H1 (cell line): ENCODE data around the gene NLK. TPM values are rescaled to one million over a fixed set of nuclear protein-coding genes. Genes with fewer than 3 reads are reported as not detected.

Experiments
- CTCF ChIA-PET: fragments of 300-600 bp; sonication (Branson Sonifier 250); formaldehyde crosslinking; loops from one replicate; lab custom pipeline; 2021; ENCODE audit not compliant: partially characterized antibody; lab: Charles Lee
- POLR2A ChIA-PET: fragments of 300-600 bp; sonication (Branson Sonifier 250); formaldehyde crosslinking; loops from one replicate; lab custom pipeline; 2021; ENCODE audit warnings: inconsistent platforms; ENCODE audit not compliant: partially characterized antibody; lab: Charles Lee
- DNase-seq, 2 experiments: peaks; one replicate each; pipeline versions ENCODE4 v3.0.0 to v3.0.0-alpha.2; 2010 to 2022; ENCODE audit warnings: low spot score in 2 of 2, low read depth in 1 of 2, mixed read lengths in 1 of 2
- FAIRE-seq: peaks from 2 replicates; lab custom pipeline; 2011; peaks lifted over from hg19 to GRCh38; lab: Jason Lieb, UNC
- H2AFZ ChIP-seq: 2 replicates; pipeline ENCODE4 v1.8.1; 2012; ENCODE audit warnings: low read length, inconsistent platforms
- H2AK5ac ChIP-seq: 2 replicates; pipeline ENCODE4 v1.6.1; 2013; ENCODE audit warnings: low read depth, low read length
- H2BK120ac ChIP-seq: replicated peaks from 2 replicates; pipeline ENCODE3; 2013; ENCODE audit warnings: low read depth, low read length, inconsistent platforms
- H2BK12ac ChIP-seq: 2 replicates; pipeline ENCODE4 v1.6.1; 2013; ENCODE audit warnings: low read depth, low read length
- H2BK15ac ChIP-seq: 2 replicates; pipeline ENCODE4 v1.6.1; 2013; ENCODE audit warnings: low read length
- H2BK20ac ChIP-seq: 2 replicates; pipeline ENCODE4 v1.6.1; 2013; ENCODE audit warnings: low read length
- H2BK5ac ChIP-seq: 2 replicates; pipeline ENCODE4 v1.6.1; 2013; ENCODE audit warnings: low read depth, low read length
- H3K14ac ChIP-seq: 2 replicates; pipeline ENCODE4 v1.6.1; 2013; ENCODE audit warnings: inconsistent platforms; ENCODE audit not compliant: insufficient read length
- H3K18ac ChIP-seq: 2 replicates; pipeline ENCODE4 v1.6.1; 2013; ENCODE audit warnings: low read length; ENCODE audit errors: extremely low read depth
- H3K23ac ChIP-seq: 2 replicates; pipeline ENCODE4 v1.6.1; 2013; ENCODE audit warnings: inconsistent platforms; ENCODE audit not compliant: insufficient read length
- H3K23me2 ChIP-seq: 2 replicates; pipeline ENCODE4 v1.6.1; 2013; ENCODE audit warnings: low read depth, low read length
- H3K27ac ChIP-seq: 2 replicates; pipeline ENCODE4 v1.6.1; 2011; ENCODE audit warnings: low read depth, low read length, inconsistent platforms
- H3K27me3 ChIP-seq, 4 experiments: replicated peaks in 1 of 4; 1 replicate in 1 of 4; 2 replicates in 3 of 4; pipeline versions ENCODE4 v1.6.1 to v1.8.1; 2011 to 2013; ENCODE audit warnings: low read length in 3 of 4, mild to moderate bottlenecking in 3 of 4, inconsistent platforms in 2 of 4, mixed read lengths in 2 of 4, moderate library complexity in 1 of 4; ENCODE audit not compliant: control insufficient read depth in 3 of 4, insufficient read depth in 3 of 4; ENCODE audit errors: extremely low read depth in 1 of 4
- H3K36me3 ChIP-seq, 4 experiments: 2 replicates each; pipeline versions ENCODE4 v1.6.1 to v1.8.1; 2011 to 2013; ENCODE audit warnings: mild to moderate bottlenecking in 4 of 4, low read length in 3 of 4, moderate library complexity in 2 of 4, control low read depth in 1 of 4, inconsistent platforms in 1 of 4; ENCODE audit not compliant: insufficient read depth in 4 of 4, control insufficient read depth in 2 of 4
- H3K4ac ChIP-seq: replicated peaks from 2 replicates; pipeline ENCODE3; 2013; ENCODE audit warnings: low read length, low read depth, mixed read lengths, inconsistent platforms; ENCODE audit not compliant: insufficient read length
- H3K4me1 ChIP-seq, 4 experiments: replicated peaks in 1 of 4; 1 replicate in 1 of 4; 2 replicates in 3 of 4; pipeline versions ENCODE4 v1.6.1 to v1.8.1; 2011 to 2013; ENCODE audit warnings: low read length in 3 of 4, inconsistent platforms in 2 of 4, mixed read lengths in 1 of 4; ENCODE audit not compliant: insufficient read depth in 4 of 4, control insufficient read depth in 3 of 4
- H3K4me2 ChIP-seq, 2 experiments: 2 replicates each; pipeline versions ENCODE4 v1.6.1 to v1.8.1; 2011 to 2013; ENCODE audit warnings: low read depth in 2 of 2, low read length in 2 of 2, control low read depth in 1 of 2, inconsistent platforms in 1 of 2, mild to moderate bottlenecking in 1 of 2; ENCODE audit not compliant: insufficient read depth in 1 of 2
- H3K4me3 ChIP-seq, 4 experiments: fragments of 200-600, 300-600 bp in 1 of 4; sonication (generic), shearing (Covaris generic), sonication (Bioruptor Twin) in 1 of 4; 2 replicates each; pipeline versions ENCODE4 v1.5.1 to v1.8.1; 2011 to 2016; ENCODE audit warnings: low read length in 4 of 4, low read depth in 3 of 4, control low read depth in 2 of 4, inconsistent platforms in 2 of 4, mild to moderate bottlenecking in 2 of 4, mixed read lengths in 1 of 4, moderate library complexity in 1 of 4; ENCODE audit not compliant: insufficient read depth in 2 of 4; ENCODE audit errors: extremely low read depth in 1 of 4
- H3K56ac ChIP-seq: replicated peaks from 2 replicates; pipeline ENCODE3; 2013; ENCODE audit warnings: low read depth, mild to moderate bottlenecking, mixed read lengths, low read length, inconsistent platforms; ENCODE audit not compliant: insufficient read length
- H3K79me1 ChIP-seq: 2 replicates; pipeline ENCODE4 v1.6.1; 2013; ENCODE audit warnings: low read depth, low read length, control low read depth
- H3K79me2 ChIP-seq, 2 experiments: 2 replicates each; pipeline versions ENCODE4 v1.6.1 to v1.8.1; 2012 to 2013; ENCODE audit warnings: low read length in 2 of 2, mild to moderate bottlenecking in 2 of 2, inconsistent platforms in 1 of 2; ENCODE audit not compliant: insufficient read depth in 2 of 2, control insufficient read depth in 1 of 2
- H3K9ac ChIP-seq, 4 experiments: replicated peaks in 1 of 4; 1 replicate in 1 of 4; 2 replicates in 3 of 4; pipeline versions ENCODE4 v1.6.1 to v1.8.1; 2011 to 2013; ENCODE audit warnings: low read depth in 3 of 4, low read length in 3 of 4, control low read depth in 2 of 4, mild to moderate bottlenecking in 2 of 4, moderate library complexity in 2 of 4, inconsistent platforms in 1 of 4; ENCODE audit errors: extremely low read depth in 1 of 4
- H3K9me3 ChIP-seq, 2 experiments: 2 replicates each; pipeline versions ENCODE4 v1.6.1 to v1.8.1; 2012 to 2013; ENCODE audit warnings: mild to moderate bottlenecking in 2 of 2, moderate library complexity in 2 of 2, control low read depth in 1 of 2, inconsistent platforms in 1 of 2, low read depth in 1 of 2, low read length in 1 of 2, mixed read lengths in 1 of 2; ENCODE audit not compliant: insufficient read depth in 2 of 2
- H4K20me1 ChIP-seq, 2 experiments: replicated peaks in 1 of 2; 2 replicates each; pipeline versions ENCODE3 to v1.8.1; 2011 to 2013; ENCODE audit warnings: inconsistent platforms in 2 of 2, low read length in 2 of 2, mild to moderate bottlenecking in 1 of 2; ENCODE audit not compliant: insufficient read depth in 2 of 2, control insufficient read depth in 1 of 2
- H4K5ac ChIP-seq: 2 replicates; pipeline ENCODE4 v1.6.1; 2013; ENCODE audit warnings: low read length, low read depth, mixed read lengths, inconsistent platforms; ENCODE audit not compliant: insufficient read length
- H4K8ac ChIP-seq: 2 replicates; pipeline ENCODE4 v1.8.0; 2013; ENCODE audit warnings: mild to moderate bottlenecking, moderate library complexity, low read length, inconsistent platforms; ENCODE audit not compliant: insufficient read depth; ENCODE audit errors: extremely low read depth
- H4K91ac ChIP-seq: replicated peaks from 2 replicates; pipeline ENCODE3; 2013; ENCODE audit warnings: low read length, mixed read lengths, inconsistent platforms; ENCODE audit not compliant: insufficient read length
- NRF1 ChIP-seq: IDR thresholded peaks from 2 replicates; pipeline ENCODE4 v1.6.1; 2011; ENCODE audit warnings: mild to moderate bottlenecking, low read depth, low read length, improper control_type of control experiment
- WGBS, 2 experiments: shearing (Covaris generic) in 1 of 2; methylation state at CpG; one replicate each; pipeline versions ENCODE4 v1.1.6 to v1.1.7; 2013 to 2015; ENCODE audit warnings: low lambda C conversion rate in 2 of 2, mixed read lengths in 2 of 2, inconsistent platforms in 1 of 2, low coverage in 1 of 2, missing lambda C conversion rate in 1 of 2; ENCODE audit not compliant: insufficient replicate concordance in 2 of 2, insufficient coverage in 1 of 2, insufficient read length in 1 of 2; ENCODE audit errors: extremely low coverage in 1 of 2, missing lambda C conversion rate in 1 of 2; 5-methylcytosine and 5-hydroxymethylcytosine counted together
- polyA plus RNA-seq, 7 experiments: library from polyadenylated mRNA; depleted of rRNA in 3 of 7; stranded (reverse) in 5 of 7; unstranded in 2 of 7; fragments of >200 nt in 5 of 7; fragments of 200-250 nt in 2 of 7; gene quantifications; 1 replicate in 5 of 7; 2 replicates in 1 of 7; 4 replicates in 1 of 7; pipeline versions ENCODE4 v1.2.1 to v1.2.3, GENCODE V29; 2011 to 2013; ENCODE audit warnings: missing spikeins in 2 of 7, mixed read lengths in 2 of 7
- total RNA-seq: library from RNA; stranded (reverse); fragmentation: NEBNext Ultra II Directional; extraction: Animal tissue kit (Norgen Biotek cat#: 25700); gene quantifications from 2 replicates; pipeline ENCODE4 v1.2.1, GENCODE V29; 2021

NLK gene
- total and polyA plus RNA-seq, 2 of the 8 experiments (the other 6 are each of a cell fraction or from before 2014, with no cell fraction given) = 30.8 to 49.9 TPM

GRCh38 chr17:28173031-28173561 lies 130.6 kb downstream of the NLK start:
- 0 out of 2 replicates have a peak overlapping the region, but pooled peaks have one; percentile 91 for H2BK20ac ChIP-seq
- 49% methylated on average over 3 of the region's 3 CpGs; no CpG with 5 or more reads in 1 of the 2 experiments for WGBS, 2 experiments
- H3K27me3 ChIP-seq = no peaks in the 10 kb centered on the region
- H3K36me3 ChIP-seq = peaks cover 3 to 10% (median 8%) of the 10 kb centered on the region in 4 experiments; a peak in 3 of 8 replicates
- no peaks in the 10 kb centered on the region for H3K79me2 ChIP-seq
- POLR2A ChIA-PET = interaction anchor here (1.0 to 3.1 kb wide), 4 partner anchors 12 to 79 kb away, joined by 3 to 11 read pairs (median 4); no protein-coding TSS in a partner anchor
- no peak overlapping the region for H4K91ac ChIP-seq
- H3K23ac ChIP-seq = no peak overlapping the region
- no peak overlapping the region for H2AFZ ChIP-seq
- H3K27ac ChIP-seq = peak overlapping the region; percentile 90; the same call in 1 of the 2 replicates
- peak overlapping the region; percentile 99; the same call in 1 of the 2 replicates for H2BK12ac ChIP-seq
- no peak overlapping the region for H4K8ac ChIP-seq
- H3K18ac ChIP-seq = no peak overlapping the region; the same call in 1 of the 2 replicates
- CTCF ChIA-PET = no interaction called here
- H3K9ac ChIP-seq = no peak overlapping the region
- H2BK120ac ChIP-seq = no peak overlapping the region
- DNase-seq (no peak), FAIRE-seq (peak; percentile 89)
- no peak overlapping the region for H3K56ac ChIP-seq
- no peak overlapping the region for H4K5ac ChIP-seq
- peak overlapping the region; percentile 97; the same call in 1 of the 2 replicates for H2BK5ac ChIP-seq
- H4K20me1 ChIP-seq = no peaks in the 10 kb centered on the region
- H3K4me2 ChIP-seq = peak overlapping the region in 1 of 2 experiments; percentile 40; a peak in 2 of 4 replicates
- peak overlapping the region; percentile 11; the same call in 1 of the 2 replicates for H2AK5ac ChIP-seq
- no peaks in the 10 kb centered on the region for H3K23me2 ChIP-seq
- no peaks in the 10 kb centered on the region; the same call in 1 of the 2 replicates for H3K79me1 ChIP-seq
- H3K9me3 ChIP-seq = no peaks in the 10 kb centered on the region
- no peak overlapping the region for H3K4ac ChIP-seq
- no peak overlapping the region for H2BK15ac ChIP-seq
- no peak overlapping the region for H3K14ac ChIP-seq
- H3K4me1 ChIP-seq = peaks cover 4 to 26% (median 19%) of the 10 kb centered on the region in 4 experiments; a peak in 5 of 7 replicates
- H3K4me3 ChIP-seq = no peak overlapping the region
- TF ChIP-seq NRF1 = no peak
